ENCODE measurements around the gene NPIPA5.
"Not testable (repeated sequence)": the region's sequence is repeated elsewhere in the genome, so short reads cannot be mapped to it uniquely, and the experiment has no call there.

The NPIPA5 gene

DNA sequence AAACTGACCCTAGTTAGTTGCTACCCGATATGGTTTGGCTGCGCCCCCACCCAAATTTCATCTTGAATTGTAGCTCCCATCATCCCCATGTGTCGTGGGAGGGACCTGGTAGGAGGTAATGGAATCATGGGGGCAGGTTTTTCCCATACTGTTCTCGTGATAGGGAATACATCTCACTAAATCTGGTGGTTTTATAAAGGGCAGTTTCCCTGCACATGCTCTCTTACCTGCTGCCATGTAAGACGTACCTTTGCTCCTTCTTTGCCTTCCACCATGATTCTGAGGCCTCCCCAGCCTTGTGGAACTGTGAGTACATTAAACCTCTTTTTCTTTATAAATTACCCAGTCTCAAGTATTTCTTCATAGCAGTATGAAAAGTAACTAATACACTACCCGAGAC is 10.0 kb upstream of the NPIPA5 start:
- not testable (repeated sequence) for DNase-seq

DNA sequence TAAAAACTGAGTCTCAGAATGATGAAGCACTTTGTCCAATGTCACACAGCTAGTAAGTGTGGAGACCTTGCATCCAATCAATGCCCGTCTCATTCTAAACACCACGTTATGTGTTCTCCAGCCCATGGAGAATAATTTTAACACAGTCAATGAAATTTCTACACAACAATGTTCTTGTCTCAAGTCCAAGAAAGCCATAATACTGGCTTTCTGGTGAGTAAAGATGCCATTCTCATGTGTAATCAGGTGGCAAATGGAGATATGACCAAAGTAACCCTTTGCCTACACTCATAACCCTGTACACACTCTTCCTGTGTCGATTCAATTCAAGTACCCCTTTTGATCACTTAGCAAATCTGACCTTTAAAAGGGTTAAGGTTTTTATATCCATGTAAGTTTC is 4.7 kb upstream of the NPIPA5 start:
- not testable (repeated sequence) for DNase-seq

DNA sequence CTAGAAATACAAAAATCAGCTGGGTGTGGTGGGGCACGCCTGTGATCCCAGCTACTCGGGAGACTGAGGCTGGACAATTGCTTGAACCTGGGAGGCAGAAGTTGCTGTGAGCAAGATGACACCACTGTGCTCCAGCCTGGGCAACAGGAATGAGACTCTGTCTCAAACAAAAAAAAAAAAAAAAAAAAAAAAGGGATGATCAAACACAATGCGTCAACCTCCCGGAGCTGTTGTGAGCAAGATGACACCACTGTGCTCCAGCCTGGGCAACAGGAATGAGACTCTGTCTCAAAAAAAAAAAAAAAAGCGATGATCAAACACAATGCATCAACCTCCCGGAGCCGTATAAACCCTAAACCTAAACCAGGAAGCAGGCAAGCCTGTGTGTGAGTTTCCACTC is 20.6 kb downstream of the NPIPA5 start:
- not testable (repeated sequence) for DNase-seq

DNA sequence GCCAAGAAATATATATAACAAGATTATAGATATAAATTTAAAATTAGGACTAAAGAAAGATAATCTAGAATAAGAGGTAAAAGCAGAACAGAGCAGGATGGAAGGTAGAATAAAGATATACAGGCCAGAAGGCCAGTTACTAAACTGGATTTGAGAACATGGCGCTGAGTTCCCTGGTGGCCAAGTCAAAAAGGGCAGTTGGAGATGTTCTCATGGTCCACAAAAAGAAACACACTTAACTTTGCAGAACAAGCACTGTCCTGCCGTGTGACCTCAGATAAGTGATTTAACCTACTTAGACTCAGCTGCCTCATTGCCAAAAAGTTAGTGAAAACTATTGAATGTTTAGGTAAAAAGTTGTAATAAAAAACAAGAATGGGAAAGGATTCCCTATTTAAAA is 23.2 kb downstream of the NPIPA5 start:
- not testable (repeated sequence) for DNase-seq

- not testable (repeated sequence) for DNase-seq
Measured at GRCh38 chr16:15352852-15353251, 25.2 kb downstream of the NPIPA5 start.

GRCh38 chr16:15351745-15352144 is 26.3 kb downstream of the NPIPA5 start:
- not testable (repeated sequence) for DNase-seq

- DNase-seq = not testable (repeated sequence)
Measured at GRCh38 chr16:15351251-15351650, 26.8 kb downstream of the NPIPA5 start.

DNA sequence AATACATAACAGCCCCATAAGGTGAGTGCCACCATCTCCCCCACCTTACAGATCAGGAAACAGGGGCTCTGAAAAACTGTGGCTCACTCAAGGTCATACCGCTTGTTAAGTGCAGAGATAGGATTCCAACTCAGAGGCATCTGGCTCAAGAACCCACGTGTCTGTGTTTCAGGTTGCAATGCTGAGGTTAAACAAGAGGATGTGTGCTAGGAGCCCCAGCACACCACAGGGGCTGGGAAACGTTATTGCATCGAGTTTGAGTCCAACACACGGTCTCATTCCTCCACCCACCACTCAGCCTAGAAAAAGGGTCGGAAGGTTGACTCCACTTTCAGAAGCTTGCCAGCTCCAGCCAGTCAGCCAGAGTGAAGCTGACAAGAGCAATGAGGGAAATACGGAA is 29.4 kb downstream of the NPIPA5 start:
- not testable (repeated sequence) for DNase-seq

DNA sequence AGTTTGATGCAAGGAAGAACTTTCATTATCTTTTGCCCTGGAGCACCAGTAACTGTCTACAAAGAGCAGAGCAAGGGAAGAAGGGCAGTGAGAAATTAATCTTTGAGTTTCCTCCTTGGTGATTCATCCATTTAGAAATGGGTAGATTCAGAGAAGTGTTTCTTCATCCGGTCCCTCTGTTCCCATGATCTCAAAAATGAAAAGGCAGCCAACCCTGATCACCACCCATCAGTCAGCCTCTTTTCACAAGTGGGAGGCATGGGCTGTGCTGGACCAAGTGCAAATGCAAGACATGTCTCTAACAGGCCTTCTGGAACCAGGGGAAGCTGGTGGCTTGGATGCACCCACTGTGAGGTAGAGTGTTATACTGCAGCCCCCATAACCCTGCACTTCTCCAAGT is 35.8 kb downstream of the NPIPA5 start:
- not testable (repeated sequence) for DNase-seq

GRCh38 chr16:15338986-15339385 is 39.1 kb downstream of the NPIPA5 start:
- not testable (repeated sequence) for DNase-seq

- not testable (repeated sequence) for DNase-seq
Measured at GRCh38 chr16:15337974-15338605, 40.0 kb downstream of the NPIPA5 start.

DNA sequence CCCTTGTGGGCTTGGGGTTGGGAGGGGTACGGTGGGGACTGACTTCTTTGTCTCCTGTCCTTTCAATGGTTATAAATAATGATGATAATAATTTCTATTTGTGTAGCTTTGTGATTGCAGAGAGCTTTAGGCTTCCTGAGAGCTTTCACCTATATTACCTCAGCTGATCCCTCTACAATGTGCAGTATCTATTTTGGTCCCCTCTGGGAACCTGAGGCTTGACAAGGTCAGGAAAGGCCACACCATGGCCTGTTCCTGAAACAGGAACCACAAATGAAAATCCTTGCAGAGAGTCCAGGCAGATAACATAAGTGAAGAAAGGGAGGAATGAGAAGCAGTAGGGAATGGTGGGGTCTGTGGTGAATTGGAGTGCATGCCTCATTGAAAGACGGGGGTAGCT is 42.5 kb downstream of the NPIPA5 start:
- DNase-seq = not testable (repeated sequence)

DNA sequence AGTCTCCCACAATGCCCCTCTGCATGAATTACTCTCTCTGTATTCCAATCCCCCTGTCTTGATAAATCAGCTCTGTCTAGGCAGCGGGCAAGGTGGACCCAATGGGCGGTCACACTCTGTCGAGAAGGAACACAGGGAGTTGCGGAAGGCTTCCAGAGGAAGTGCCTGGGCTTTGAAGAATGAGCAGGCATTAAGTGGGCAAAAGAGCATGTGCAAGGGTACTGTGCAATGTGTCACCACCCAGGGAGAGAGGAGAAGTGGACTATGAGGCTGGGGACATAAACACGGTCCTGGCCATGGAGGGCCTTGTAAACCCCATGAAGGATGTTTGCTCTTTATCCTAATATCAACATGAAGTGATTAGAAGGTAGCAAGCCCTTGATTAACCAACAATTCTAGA is 44.1 kb downstream of the NPIPA5 start:
- DNase-seq = peak; percentile 0

DNA sequence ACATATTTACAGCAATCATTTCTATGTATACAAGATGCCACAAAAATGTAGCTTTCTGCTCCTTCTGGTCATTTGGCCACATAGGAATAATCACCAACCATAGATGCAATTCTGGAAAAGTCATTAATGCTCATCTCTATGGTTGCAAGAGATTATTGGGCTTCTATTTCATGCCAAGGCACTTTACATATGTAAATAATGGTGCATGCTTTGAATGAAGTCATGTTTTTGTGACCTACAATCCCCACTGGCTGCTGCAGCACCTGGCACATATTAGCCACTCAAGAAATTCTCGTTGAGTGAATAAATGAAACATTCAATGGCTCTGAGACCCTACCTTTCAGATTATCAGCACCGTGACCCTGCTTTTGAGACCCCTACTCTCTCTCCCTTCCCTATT is 47.1 kb downstream of the NPIPA5 start:
- not testable (repeated sequence) for DNase-seq

- not testable (repeated sequence) for DNase-seq
Measured at GRCh38 chr16:15324954-15325353, 53.1 kb downstream of the NPIPA5 start.

DNA sequence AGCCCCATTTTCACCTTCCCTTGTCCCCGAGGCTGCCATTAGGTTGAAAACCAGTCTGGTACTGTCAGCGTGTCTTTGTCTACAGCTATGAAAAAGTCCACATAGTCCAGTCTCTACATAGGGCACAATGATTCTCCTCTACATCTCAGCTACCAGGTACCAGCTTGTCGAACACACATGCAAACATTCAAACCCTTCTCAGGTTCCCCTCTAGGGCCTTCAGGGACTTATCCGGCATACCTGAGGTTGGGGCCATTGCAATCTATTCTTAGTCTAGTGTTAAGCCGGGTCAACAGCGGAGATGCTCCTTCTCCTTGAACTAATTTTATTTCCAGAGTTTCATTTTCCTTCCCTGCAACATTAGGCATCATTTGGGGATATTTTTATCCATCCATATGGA is 54.7 kb downstream of the NPIPA5 start:
- DNase-seq = not testable (repeated sequence)

- DNase-seq = not testable (repeated sequence)
Measured at GRCh38 chr16:15321221-15321620, 56.9 kb downstream of the NPIPA5 start.

- not testable (repeated sequence) for DNase-seq
Measured at GRCh38 chr16:15314562-15314961, 63.5 kb downstream of the NPIPA5 start.

All from hematopoietic multipotent progenitor cell treated with erythropoietin and hydrocortisone succinate and interleukin-3 and kit ligand, for 6 days (in vitro differentiated cells).